Measurements from ENCODE around the gene P2RX3. TPM values are rescaled to one million over a fixed set of nuclear protein-coding genes. Genes with fewer than 3 reads are reported as not detected.

Gene P2RX3
- total RNA-seq, 1 experiment from 2014 or later, result not detected

DNA sequence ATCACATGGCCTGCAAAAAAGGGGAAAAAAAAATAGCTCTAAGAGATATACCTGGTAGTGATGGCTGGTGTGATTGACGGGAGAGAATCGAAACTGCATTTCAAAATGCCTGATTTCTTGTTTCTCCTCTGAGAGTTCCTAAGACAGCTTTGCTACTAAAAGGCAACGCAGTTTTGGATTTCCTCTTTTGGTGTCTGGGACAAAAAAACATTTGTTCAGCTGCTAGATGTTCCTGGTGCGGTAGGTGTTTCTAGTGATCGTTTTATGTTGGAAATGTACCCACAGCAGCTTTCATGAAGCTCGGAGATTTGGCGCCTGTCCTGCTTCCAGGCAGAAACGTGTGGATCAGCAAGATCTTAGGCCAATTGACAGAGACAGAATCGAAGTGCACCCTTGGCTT lies 18.1 kb downstream of the P2RX3 start:
- H3K27me3 ChIP-seq (ENCODE audit: insufficient read depth, low read depth), result peaks cover 20% of the 10 kb centered on the region
- H3K9me2 ChIP-seq (ENCODE audit: insufficient read depth), result no peaks in the 10 kb centered on the region
- H3K4me1 ChIP-seq (replicated peaks; ENCODE audit: insufficient read depth), result peaks cover 13% of the 10 kb centered on the region; the same call in 1 of the 2 replicates
- TF ChIP-seq, protein P1, sequence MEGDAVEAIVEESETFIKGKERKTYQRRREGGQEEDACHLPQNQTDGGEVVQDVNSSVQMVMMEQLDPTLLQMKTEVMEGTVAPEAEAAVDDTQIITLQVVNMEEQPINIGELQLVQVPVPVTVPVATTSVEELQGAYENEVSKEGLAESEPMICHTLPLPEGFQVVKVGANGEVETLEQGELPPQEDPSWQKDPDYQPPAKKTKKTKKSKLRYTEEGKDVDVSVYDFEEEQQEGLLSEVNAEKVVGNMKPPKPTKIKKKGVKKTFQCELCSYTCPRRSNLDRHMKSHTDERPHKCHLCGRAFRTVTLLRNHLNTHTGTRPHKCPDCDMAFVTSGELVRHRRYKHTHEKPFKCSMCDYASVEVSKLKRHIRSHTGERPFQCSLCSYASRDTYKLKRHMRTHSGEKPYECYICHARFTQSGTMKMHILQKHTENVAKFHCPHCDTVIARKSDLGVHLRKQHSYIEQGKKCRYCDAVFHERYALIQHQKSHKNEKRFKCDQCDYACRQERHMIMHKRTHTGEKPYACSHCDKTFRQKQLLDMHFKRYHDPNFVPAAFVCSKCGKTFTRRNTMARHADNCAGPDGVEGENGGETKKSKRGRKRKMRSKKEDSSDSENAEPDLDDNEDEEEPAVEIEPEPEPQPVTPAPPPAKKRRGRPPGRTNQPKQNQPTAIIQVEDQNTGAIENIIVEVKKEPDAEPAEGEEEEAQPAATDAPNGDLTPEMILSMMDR (conservative IDR thresholded peaks at IDR 0.05), result no peak
- TF ChIP-seq EZH2 (IDR thresholded peaks at IDR 0.05; ENCODE audit: low read depth), result no peak
- DNase-seq, result no peak
- no peak overlapping the region for H3K4me2 ChIP-seq
- no peak overlapping the region for H3K27ac ChIP-seq
- CTCF ChIA-PET, result interaction anchor here (0.7 kb wide), 1 partner anchor 103 kb away, joined by 12 read pairs; no protein-coding TSS in a partner anchor
- BruUV-seq (replicated peaks), result no TSS peak
- H3K9me3 ChIP-seq (ENCODE audit: insufficient read depth, low read depth), result peaks cover 6% of the 10 kb centered on the region
- H3K4me3 ChIP-seq, result no peak overlapping the region
- H4K20me1 ChIP-seq (ENCODE audit: insufficient read depth), result no peaks in the 10 kb centered on the region
- H3K79me2 ChIP-seq (ENCODE audit: low read depth), result no peaks in the 10 kb centered on the region
- H3K36me3 ChIP-seq (ENCODE audit: low read depth), result 0 out of 2 replicates have a peak, but pooled peaks cover 2% of the 10 kb centered on the region
- no peak overlapping the region for H2AFZ ChIP-seq
- intact Hi-C loops (cut with micrococcal nuclease; ENCODE audit: unreplicated experiment), result no loop called here
- POLR2A ChIA-PET (ENCODE audit: unreplicated experiment), result no interaction called here
- peaks cover 11% of the 10 kb centered on the region; the same call in 1 of the 2 replicates for H3F3A ChIP-seq (ENCODE audit: insufficient read depth, low read depth)

DNA sequence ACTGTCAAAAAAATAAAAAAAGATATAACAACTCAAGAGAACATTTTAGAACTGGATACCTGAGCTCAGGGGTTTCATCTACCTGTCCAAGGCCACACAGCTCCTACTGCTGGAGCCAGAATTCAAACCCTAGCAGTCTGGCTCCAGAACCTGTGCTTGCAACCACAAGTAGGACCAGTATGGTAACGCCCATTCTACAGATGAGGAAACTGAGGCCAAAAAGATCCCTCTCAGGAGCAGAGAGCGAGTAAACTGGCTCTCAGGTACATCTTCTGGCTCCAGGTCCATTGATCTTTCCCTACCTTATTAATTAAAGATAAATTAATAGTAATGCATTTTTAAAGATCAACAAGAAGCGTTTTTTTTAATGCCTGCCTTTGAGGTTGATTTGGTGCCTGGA lies 19.2 kb downstream of the P2RX3 start:
- Histone ChIP-seq H3K4me2 (no peak overlapping the region), H4K20me1 (ENCODE audit: insufficient read depth) (no peaks in the 10 kb centered on the region), H3K9me3 (ENCODE audit: insufficient read depth, low read depth) (no peaks in the 10 kb centered on the region), H3K36me3 (ENCODE audit: low read depth) (no peaks in the 10 kb centered on the region), H3K4me3 (no peak overlapping the region), H3K27ac (no peak overlapping the region), H2AFZ (no peak overlapping the region), H3K27me3 (ENCODE audit: insufficient read depth, low read depth) (peaks cover 22% of the 10 kb centered on the region; the same call in 1 of the 2 replicates), H3F3A (ENCODE audit: insufficient read depth, low read depth) (peaks cover 11% of the 10 kb centered on the region; the same call in 1 of the 2 replicates), H3K9me2 (ENCODE audit: insufficient read depth) (no peaks in the 10 kb centered on the region), H3K4me1 (replicated peaks; ENCODE audit: insufficient read depth) (peaks cover 13% of the 10 kb centered on the region; the same call in 1 of the 2 replicates), H3K79me2 (ENCODE audit: low read depth) (no peaks in the 10 kb centered on the region)
- TF ChIP-seq, protein P1 (conservative IDR thresholded peaks at IDR 0.05), result no peak
- TF ChIP-seq EZH2 (IDR thresholded peaks at IDR 0.05; ENCODE audit: low read depth), result no peak
- ChIA-PET POLR2A (ENCODE audit: unreplicated experiment) (no interaction called here), CTCF (no interaction called here)
- no peak for DNase-seq
- BruUV-seq (replicated peaks), result no TSS peak
- intact Hi-C loops (cut with micrococcal nuclease; ENCODE audit: unreplicated experiment), result no loop called here

DNA sequence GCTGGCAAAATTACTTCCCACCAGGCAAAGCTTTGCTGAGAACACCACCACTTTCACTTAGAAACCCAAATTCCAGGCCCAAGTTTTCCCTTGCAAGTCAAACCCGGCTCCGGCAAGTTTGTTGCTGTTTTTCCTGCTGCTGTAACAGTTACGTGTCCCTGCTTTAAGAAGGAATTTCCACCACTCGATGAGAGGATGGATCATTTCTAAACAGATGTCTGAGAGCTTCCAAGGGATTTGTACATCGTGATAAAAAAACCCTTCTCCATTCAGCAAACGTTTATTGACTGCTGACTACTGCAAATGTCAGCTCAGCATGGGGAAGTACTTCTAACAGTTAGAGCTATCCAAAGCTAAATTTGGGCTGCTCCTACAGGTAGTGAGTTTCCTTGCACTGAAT lies 19.7 kb downstream of the P2RX3 start:
- DNase-seq, result no peak
- Histone ChIP-seq H3K4me1 (replicated peaks; ENCODE audit: insufficient read depth) (peaks cover 13% of the 10 kb centered on the region; the same call in 1 of the 2 replicates), H2AFZ (no peak overlapping the region), H3K79me2 (ENCODE audit: low read depth) (no peaks in the 10 kb centered on the region), H3K4me2 (no peak overlapping the region), H4K20me1 (ENCODE audit: insufficient read depth) (no peaks in the 10 kb centered on the region), H3K9me2 (ENCODE audit: insufficient read depth) (no peaks in the 10 kb centered on the region), H3F3A (ENCODE audit: insufficient read depth, low read depth) (peaks cover 11% of the 10 kb centered on the region; the same call in 1 of the 2 replicates), H3K27ac (no peak overlapping the region), H3K4me3 (no peak overlapping the region), H3K27me3 (ENCODE audit: insufficient read depth, low read depth) (peaks cover 19% of the 10 kb centered on the region; the same call in 1 of the 2 replicates), H3K36me3 (ENCODE audit: low read depth) (no peaks in the 10 kb centered on the region), H3K9me3 (ENCODE audit: insufficient read depth, low read depth) (no peaks in the 10 kb centered on the region)
- POLR2A ChIA-PET (ENCODE audit: unreplicated experiment), result no interaction called here
- intact Hi-C loops (cut with micrococcal nuclease; ENCODE audit: unreplicated experiment), result no loop called here
- no peak for TF ChIP-seq EZH2 (IDR thresholded peaks at IDR 0.05; ENCODE audit: low read depth)
- TF ChIP-seq, protein P1 (conservative IDR thresholded peaks at IDR 0.05), result no peak
- BruUV-seq (replicated peaks), result no TSS peak
- CTCF ChIA-PET, result no interaction called here

Measured in PC-9 (cell line).